HCT116 (cell line): ENCODE measurements around the gene TMTC4. TPM values are rescaled to one million over a fixed set of nuclear protein-coding genes. Genes with fewer than 3 reads are reported as not detected.

Experiments used
- ATAC-seq: fragments of 200-7000 bp; cut with Tn5 transposase; 2 replicates; pipeline ENCODE4 v1.9.1; 2020; ENCODE audit warnings: mild to moderate bottlenecking, moderate library complexity
- BruUV-seq: library from RNA; stranded (reverse); fragments of 400-500 nt; replicated peaks from 2 replicates; lab custom pipeline; 2021; lab: Mats Ljungman, UMichigan
- CTCF ChIA-PET: fragments of 300-600 bp; sonication (Branson Sonifier 250); formaldehyde crosslinking; loops from one replicate; lab custom pipeline; 2021; ENCODE audit warnings: antibody characterized with exemption; lab: Charles Lee
- POLR2A ChIA-PET: fragments of 300-600, 350-600 bp; sonication (Branson Sonifier 250); formaldehyde crosslinking; loops from one replicate; lab custom pipeline; 2021; ENCODE audit warnings: antibody characterized with exemption; lab: Charles Lee
- RAD21 ChIA-PET, 2 experiments: fragments of 300-600 bp; sonication (Branson Sonifier 250); formaldehyde crosslinking; loops; one replicate each; lab custom pipeline; 2023; ENCODE audit warnings: low total read pairs in 2 of 2; ENCODE audit not compliant: uncharacterized antibody in 2 of 2, unreplicated experiment in 2 of 2, low non-redundant PET in 1 of 2; lab: Charles Lee
- DNase-seq: peaks from one replicate; pipeline ENCODE4 v3.0.0-alpha.2; 2010; ENCODE audit warnings: low read depth, low spot score
- H2AFZ ChIP-seq: fragments of 200-600 bp; shearing (Covaris generic), sonication (generic); 2 replicates; pipeline ENCODE4 v1.6.1; 2017; ENCODE audit warnings: low read depth, mixed run types, mixed read lengths, antibody characterized with exemption, low read length; ENCODE audit not compliant: poor library complexity, severe bottlenecking
- H3K27ac ChIP-seq: 2 replicates; pipeline ENCODE4 v1.5.1; 2012; ENCODE audit warnings: low read depth, low read length
- H3K27me3 ChIP-seq: fragments of 200-600 bp; sonication (generic); 2 replicates; pipeline ENCODE4 v1.6.1; 2016; ENCODE audit warnings: mixed run types, low read length, mixed read lengths; ENCODE audit not compliant: insufficient read depth
- H3K36me3 ChIP-seq, 2 experiments: fragments of 200-500 bp in 1 of 2; fragments of 200-600 bp in 1 of 2; sonication (Bioruptor generic) in 1 of 2; sonication (generic) in 1 of 2; 2 replicates each; pipeline versions ENCODE4 v1.5.1 to v1.6.1; 2014 to 2016; ENCODE audit warnings: low read length in 2 of 2, inconsistent platforms in 1 of 2, mixed read lengths in 1 of 2, mixed run types in 1 of 2; ENCODE audit not compliant: insufficient read depth in 2 of 2, control insufficient read depth in 1 of 2
- H3K4me1 ChIP-seq, 2 experiments: fragments of 200-600 bp in 1 of 2; sonication (generic) in 1 of 2; 2 replicates each; pipeline versions ENCODE4 v1.5.1 to v1.6.1; 2012 to 2017; ENCODE audit warnings: low read length in 2 of 2, inconsistent platforms in 1 of 2, mild to moderate bottlenecking in 1 of 2, mixed read lengths in 1 of 2, mixed run types in 1 of 2, moderate library complexity in 1 of 2; ENCODE audit not compliant: insufficient read depth in 2 of 2, control insufficient read depth in 1 of 2
- H3K4me2 ChIP-seq: fragments of 200-600 bp; sonication (generic); 2 replicates; pipeline ENCODE4 v1.6.1; 2017; ENCODE audit warnings: mixed run types, low read length, mixed read lengths
- H3K4me3 ChIP-seq, 2 experiments: fragments of 200-600 bp in 1 of 2; sonication (generic) in 1 of 2; replicated peaks in 1 of 2; 2 replicates each; pipeline ENCODE4 v1.5.1; 2011 to 2016; ENCODE audit warnings: low read length in 2 of 2, control low read depth in 1 of 2, low read depth in 1 of 2, mild to moderate bottlenecking in 1 of 2, mixed read lengths in 1 of 2, mixed run types in 1 of 2
- H3K79me2 ChIP-seq: fragments of 200-600 bp; sonication (generic); 2 replicates; pipeline ENCODE4 v1.6.1; 2017; ENCODE audit warnings: mild to moderate bottlenecking, mixed run types, low read length, moderate library complexity, mixed read lengths; ENCODE audit not compliant: insufficient read depth
- H3K9ac ChIP-seq: fragments of 200-600 bp; sonication (generic); 2 replicates; pipeline ENCODE4 v1.6.1; 2016; ENCODE audit warnings: low read length, mixed read lengths
- H3K9me2 ChIP-seq: fragments of 200-600 bp; sonication (generic), shearing (Covaris generic); 2 replicates; pipeline ENCODE4 v1.6.1; 2017; ENCODE audit warnings: mixed run types, mild to moderate bottlenecking, moderate library complexity; ENCODE audit not compliant: insufficient read depth
- H3K9me3 ChIP-seq, 2 experiments: fragments of 200-500 bp in 1 of 2; fragments of 200-600 bp in 1 of 2; sonication (Bioruptor generic) in 1 of 2; sonication (generic) in 1 of 2; 2 replicates each; pipeline ENCODE4 v1.6.1; 2014 to 2017; ENCODE audit warnings: low read length in 2 of 2, mixed read lengths in 2 of 2, inconsistent platforms in 1 of 2, low read depth in 1 of 2, mild to moderate bottlenecking in 1 of 2, mixed run types in 1 of 2, moderate library complexity in 1 of 2; ENCODE audit not compliant: control insufficient read depth in 1 of 2, insufficient read depth in 1 of 2
- H4K20me1 ChIP-seq: fragments of 200-600 bp; sonication (generic), shearing (Covaris generic); 2 replicates; pipeline ENCODE4 v1.6.1; 2017; ENCODE audit warnings: mixed run types, mild to moderate bottlenecking, moderate library complexity; ENCODE audit not compliant: insufficient read depth
- CEBPB ChIP-seq: IDR thresholded peaks from 2 replicates; pipeline ENCODE4 v1.6.1; 2012; ENCODE audit warnings: low read depth
- EGR1 ChIP-seq: IDR thresholded peaks from 2 replicates; pipeline ENCODE4 v1.6.1; 2012; ENCODE audit warnings: low read depth
- ELF1 ChIP-seq: IDR thresholded peaks from 2 replicates; pipeline ENCODE4 v1.6.1; 2012; ENCODE audit warnings: low read depth, borderline replicate concordance
- EZH2 ChIP-seq: fragments of 200-600 bp; sonication (generic); IDR thresholded peaks from 2 replicates; pipeline ENCODE4 v1.6.1; 2017; ENCODE audit warnings: antibody characterized with exemption, mixed run types
- EZH2phosphoT487 ChIP-seq: fragments of 200-600 bp; IDR thresholded peaks from 2 replicates; pipeline ENCODE4 v1.6.1; 2018; ENCODE audit warnings: antibody characterized with exemption, borderline replicate concordance
- JUND ChIP-seq: IDR thresholded peaks from 2 replicates; pipeline ENCODE4 v1.6.1; 2012
- MAX ChIP-seq: IDR thresholded peaks from 2 replicates; pipeline ENCODE4 v1.6.1; 2012
- POLR2A ChIP-seq: IDR thresholded peaks from 2 replicates; pipeline ENCODE4 v1.7.0; 2011; ENCODE audit warnings: borderline replicate concordance; ENCODE audit not compliant: insufficient read depth, insufficient read length; ENCODE audit errors: extremely low read depth
- SIN3A ChIP-seq: IDR thresholded peaks from 2 replicates; pipeline ENCODE4 v1.6.1; 2012; ENCODE audit warnings: low read depth
- SP1 ChIP-seq: IDR thresholded peaks from 2 replicates; pipeline ENCODE4 v1.6.1; 2012; ENCODE audit warnings: low read depth
- ZNF274 ChIP-seq: fragments of 200-500 bp; sonication (Bioruptor generic); IDR thresholded peaks from 2 replicates; pipeline ENCODE4 v1.6.1; 2014; ENCODE audit warnings: mild to moderate bottlenecking, low read depth, low read length, inconsistent platforms
- intact Hi-C: fragments of 100-400 bp; cut with micrococcal nuclease; formaldehyde crosslinking; loops from 2 replicates; pipeline ENCODE4 v1.10.0; 2022
- total RNA-seq: library from RNA; stranded (reverse); gene quantifications from one replicate; pipeline ENCODE4 v1.2.1, GENCODE V29; 2021; ENCODE audit not compliant: unreplicated experiment

The TMTC4 gene
- total RNA-seq, 1 experiment from 2014 or later = 23.6 TPM

GRCh38 chr13:100715604-100716003, 41.0 kb upstream of the TMTC4 start:
- Histone ChIP-seq H4K20me1 (no peaks in the 10 kb centered on the region), H3K36me3 (no peaks in the 10 kb centered on the region), H3K9ac (no peak overlapping the region), H3K4me3 (no peak overlapping the region), H3K27ac (no peak overlapping the region), H3K79me2 (no peaks in the 10 kb centered on the region), H2AFZ (no peak overlapping the region), H3K4me1 (no peaks in the 10 kb centered on the region), H3K9me2 (no peaks in the 10 kb centered on the region), H3K4me2 (no peak overlapping the region), H3K9me3 (no peaks in the 10 kb centered on the region), H3K27me3 (no peaks in the 10 kb centered on the region)
- intact Hi-C loops = no loop called here
- no peak for DNase-seq
- BruUV-seq = no TSS peak
- ChIA-PET CTCF (no interaction called here), POLR2A (no interaction called here), RAD21 (no interaction called here)
- ATAC-seq = no peak
- TF ChIP-seq SIN3A (no peak), CEBPB (no peak), ELF1 (no peak)

GRCh38 chr13:100714478-100714877, 39.9 kb upstream of the TMTC4 start:
- Histone ChIP-seq H3K9me2 (no peaks in the 10 kb centered on the region), H2AFZ (no peak overlapping the region), H3K9ac (no peak overlapping the region), H3K36me3 (no peaks in the 10 kb centered on the region), H3K4me1 (no peaks in the 10 kb centered on the region), H3K4me3 (no peak overlapping the region), H3K4me2 (no peak overlapping the region), H3K79me2 (no peaks in the 10 kb centered on the region), H4K20me1 (no peaks in the 10 kb centered on the region), H3K27me3 (no peaks in the 10 kb centered on the region), H3K9me3 (no peaks in the 10 kb centered on the region), H3K27ac (no peak overlapping the region)
- TF ChIP-seq SP1 (no peak), ZNF274 (no peak), JUND (no peak), EZH2phosphoT487 (no peak), POLR2A (no peak), EGR1 (no peak), EZH2 (no peak), MAX (no peak)
- ATAC-seq (no peak), DNase-seq (no peak)
- ChIA-PET CTCF (no interaction called here), POLR2A (no interaction called here), RAD21 (no interaction called here)
- intact Hi-C loops = no loop called here
- no TSS peak for BruUV-seq
